GM21786 (cell line): Measurements from ENCODE around the gene USH2A.

Experiments used
- ATAC-seq: cut with Tn5 transposase; IDR thresholded peaks from one replicate; pipeline ENCODE4 v1.9.1; 2021; ENCODE audit not compliant: unreplicated experiment

USH2A gene

DNA sequence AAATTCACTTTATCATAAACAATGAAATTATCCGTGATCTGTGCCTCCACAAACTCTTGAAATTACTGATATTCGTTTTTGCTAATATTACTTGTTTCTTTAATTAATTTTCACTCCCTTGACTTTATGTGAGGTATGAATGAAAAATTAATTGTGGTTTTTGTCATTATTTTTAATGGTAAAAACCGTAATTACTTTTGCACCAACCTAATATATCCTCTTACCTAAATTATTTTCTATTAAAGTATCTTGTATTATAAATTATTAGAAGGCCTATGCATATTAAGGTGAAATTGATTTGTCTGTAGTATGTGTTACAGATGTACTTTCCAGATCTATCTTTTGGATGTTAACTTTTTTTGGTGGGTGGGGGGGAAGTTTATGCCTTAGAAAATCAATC is 540.2 kb downstream of the USH2A start:
- no peak for ATAC-seq

DNA sequence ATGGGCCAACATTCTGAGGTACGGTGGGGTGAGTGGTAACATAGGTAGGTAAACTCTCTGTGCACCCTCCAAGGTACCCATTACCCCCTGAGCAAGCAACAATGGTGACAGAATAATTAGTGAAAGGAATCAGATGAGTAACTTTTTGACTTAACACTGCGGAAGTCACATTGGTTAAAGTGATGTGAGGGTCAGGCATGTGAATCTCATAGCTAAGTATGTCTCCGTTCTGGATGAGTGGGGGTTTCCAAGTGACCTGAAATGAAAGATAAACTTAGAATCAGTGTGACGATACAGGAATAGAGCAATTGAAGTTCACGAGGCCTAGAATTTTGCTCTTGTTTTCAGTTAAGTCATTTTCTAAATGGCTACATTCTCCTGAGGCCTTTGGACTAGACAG is 544.4 kb downstream of the USH2A start:
- no peak for ATAC-seq

- ATAC-seq: no peak
Observed at GRCh38 chr1:215878128-215878527, 545.1 kb downstream of the USH2A start.

DNA sequence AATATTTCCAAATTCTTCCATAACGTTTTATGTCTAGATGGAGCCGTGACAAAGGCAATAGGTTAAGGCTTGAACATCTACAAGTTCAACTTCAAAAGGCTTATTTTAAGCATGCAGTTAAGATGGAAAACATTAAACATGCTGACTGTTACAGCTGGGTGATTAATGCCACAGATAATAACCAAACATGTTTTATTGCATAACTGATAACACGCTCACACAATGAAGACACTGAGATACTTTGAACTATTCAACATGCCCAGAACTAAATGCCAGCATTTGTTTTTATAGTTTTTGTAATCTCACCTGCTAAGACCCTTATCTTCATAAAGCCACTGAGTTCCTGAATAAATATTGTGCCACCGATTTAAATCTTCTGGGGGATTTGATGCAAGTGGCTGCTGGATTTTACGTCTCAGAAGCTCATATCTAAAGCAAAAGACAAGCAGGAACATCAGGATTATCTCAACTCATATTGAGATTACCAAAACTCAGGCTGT is 545.7 kb downstream of the USH2A start:
- ATAC-seq: no peak

- ATAC-seq: no peak
Observed at GRCh38 chr1:215875712-215876111, 547.5 kb downstream of the USH2A start.

DNA sequence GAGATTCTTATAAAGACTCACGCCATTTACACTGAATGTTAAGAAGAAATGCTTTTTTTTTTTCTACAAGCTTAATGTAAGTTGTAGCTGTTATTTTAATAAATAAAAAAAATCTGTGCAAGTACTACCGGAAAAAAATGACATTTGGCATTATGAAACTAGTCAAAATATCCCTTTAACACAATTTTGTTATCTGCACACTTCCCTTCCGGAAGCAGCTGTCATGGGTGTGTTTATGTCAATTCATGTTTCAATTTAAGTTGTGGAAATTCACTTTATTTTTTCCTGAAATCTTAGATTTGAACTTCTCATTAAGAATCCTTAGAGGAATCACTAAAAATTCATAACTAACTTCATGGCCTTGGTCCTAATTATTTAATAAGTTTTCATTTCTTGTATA is 548.0 kb downstream of the USH2A start:
- ATAC-seq: no peak

DNA sequence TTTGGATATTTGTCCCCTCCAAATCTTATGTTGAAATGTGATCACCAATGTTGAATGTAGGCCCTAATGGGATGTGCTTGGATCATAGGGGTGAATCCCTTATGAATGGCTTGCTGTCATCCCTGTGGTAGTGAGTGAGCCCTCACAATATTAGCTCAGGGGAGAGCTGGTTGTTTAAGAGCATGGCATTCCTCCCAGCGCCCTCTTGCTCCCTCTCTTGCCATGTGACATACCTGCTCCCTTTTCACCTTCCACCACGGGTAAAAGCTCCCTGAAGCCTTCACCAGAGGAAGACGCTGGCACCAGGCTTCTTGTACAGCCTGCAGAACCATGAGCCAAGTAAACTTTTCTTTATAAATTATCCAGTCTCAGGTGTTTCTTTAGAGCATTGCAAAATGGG is 550.6 kb downstream of the USH2A start:
- ATAC-seq: no peak

DNA sequence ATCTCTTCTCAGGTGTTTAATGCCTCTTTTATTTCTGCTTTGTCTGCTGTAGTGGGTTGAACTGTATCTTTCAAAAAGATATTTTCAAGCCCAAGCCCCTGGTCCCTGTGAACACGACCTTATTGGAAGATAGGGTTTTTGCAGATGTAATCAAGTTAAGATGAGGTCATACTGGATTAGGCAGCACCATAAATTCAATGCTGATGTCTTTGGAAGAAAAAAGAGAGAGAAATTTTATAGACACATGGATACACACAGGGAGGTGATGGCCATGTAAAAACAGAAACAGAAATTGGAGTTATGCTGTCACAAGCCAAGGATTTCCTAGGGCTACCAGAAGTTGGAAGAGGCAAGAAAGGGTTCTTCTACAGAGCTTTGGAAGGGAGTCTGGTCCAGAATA is 554.7 kb downstream of the USH2A start:
- no peak for ATAC-seq

DNA sequence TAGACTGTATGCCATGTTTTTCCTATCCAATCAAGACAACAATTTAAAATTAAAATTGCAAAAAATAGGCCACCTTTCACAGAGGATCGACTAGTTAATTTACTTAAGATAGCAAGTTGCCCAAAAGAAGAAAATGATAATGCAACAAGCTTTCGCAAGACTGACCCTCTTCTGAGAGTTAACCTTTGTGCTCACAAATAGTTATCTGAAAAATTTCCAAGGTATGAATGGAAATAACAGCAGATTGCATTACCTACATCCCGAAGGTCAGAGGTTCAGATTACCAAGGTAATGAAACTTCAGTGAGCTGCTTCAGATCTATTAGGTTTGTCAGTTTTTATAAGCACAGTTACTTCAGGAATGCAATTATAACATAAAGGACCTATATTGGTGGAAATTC is 558.2 kb downstream of the USH2A start:
- no peak for ATAC-seq

DNA sequence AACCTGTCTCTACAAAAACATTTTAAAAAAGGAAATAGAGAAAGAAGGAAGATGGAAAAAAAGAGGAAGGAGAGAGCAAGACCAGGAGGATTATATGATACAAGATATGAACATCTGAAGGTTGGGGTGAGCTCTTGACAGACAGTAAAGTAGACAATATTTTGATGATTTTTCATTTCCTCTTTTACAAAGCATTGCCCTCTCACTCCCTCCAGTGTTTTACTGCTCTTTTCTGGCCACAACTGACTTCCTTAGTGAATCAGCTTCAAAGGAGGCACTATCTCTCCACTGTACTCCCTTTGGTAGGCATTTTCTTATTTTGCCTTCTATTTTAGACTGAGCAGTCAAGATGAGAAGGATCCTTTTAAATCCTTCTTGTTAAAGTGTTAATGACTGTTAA is 559.5 kb downstream of the USH2A start:
- peak; percentile 79 for ATAC-seq

DNA sequence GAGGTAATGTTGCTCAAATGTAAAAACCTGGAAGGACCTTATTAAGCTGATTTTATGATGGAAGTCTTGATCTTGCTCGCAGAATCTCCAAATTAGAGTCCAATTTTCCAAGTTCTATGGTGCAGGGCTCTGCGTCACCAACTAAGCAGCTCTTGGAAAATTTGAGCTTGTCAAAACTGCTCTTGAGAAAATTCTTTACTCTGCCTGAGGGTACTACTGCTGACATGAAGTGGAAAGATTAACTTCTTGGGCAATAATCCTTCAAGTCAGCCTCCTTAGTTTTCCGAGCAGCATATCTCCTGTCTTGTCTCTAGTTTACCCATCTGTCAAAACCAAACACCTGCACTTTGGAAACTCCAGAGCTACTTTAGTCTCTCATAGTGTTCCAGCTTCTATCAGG is 562.4 kb downstream of the USH2A start:
- no peak for ATAC-seq

DNA sequence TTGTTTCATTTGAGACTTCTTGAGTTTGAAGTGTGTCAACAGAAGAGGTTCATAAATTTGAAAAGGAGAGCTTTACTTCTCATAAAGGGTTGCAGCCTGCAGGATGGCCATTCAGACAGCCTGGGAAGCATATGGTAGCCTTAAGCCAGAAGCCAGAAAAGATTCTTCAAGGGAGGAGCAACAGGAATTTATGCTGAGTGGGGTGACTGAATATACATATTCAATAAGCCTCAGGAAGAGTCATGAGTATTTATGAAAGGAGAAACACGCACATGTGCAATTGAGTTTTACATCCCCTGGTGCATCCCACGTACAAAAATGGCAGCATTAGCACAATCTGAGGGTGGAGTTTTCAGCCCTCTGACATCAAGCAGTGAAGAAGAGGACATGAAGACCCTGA is 565.9 kb downstream of the USH2A start:
- ATAC-seq: no peak

GRCh38 chr1:215845234-215845891 is 577.9 kb downstream of the USH2A start:
- ATAC-seq: no peak

GRCh38 chr1:215844777-215845176 is 578.5 kb downstream of the USH2A start:
- no peak for ATAC-seq

GRCh38 chr1:215844266-215844665 is 579.0 kb downstream of the USH2A start:
- no peak for ATAC-seq

GRCh38 chr1:215842905-215843304 is 580.3 kb downstream of the USH2A start:
- no peak for ATAC-seq

DNA sequence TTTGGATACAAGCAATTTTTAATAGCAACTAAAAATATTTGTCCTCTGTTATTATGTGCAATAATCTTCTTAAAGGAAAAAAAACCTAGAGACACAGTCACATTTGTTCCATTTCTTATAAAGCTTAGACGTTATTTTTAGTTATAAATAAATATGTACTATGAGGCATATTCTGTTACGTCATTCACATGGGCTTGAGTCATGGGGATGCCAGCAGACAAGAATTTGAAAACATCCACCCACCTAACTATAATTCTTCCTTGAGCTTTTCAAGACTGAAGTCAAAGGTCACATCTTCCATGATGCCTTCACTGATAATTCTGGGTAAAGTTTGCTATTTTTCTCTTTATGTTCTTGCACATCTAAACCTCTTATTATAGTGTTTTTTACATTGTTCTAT is 587.3 kb downstream of the USH2A start:
- ATAC-seq: no peak

DNA sequence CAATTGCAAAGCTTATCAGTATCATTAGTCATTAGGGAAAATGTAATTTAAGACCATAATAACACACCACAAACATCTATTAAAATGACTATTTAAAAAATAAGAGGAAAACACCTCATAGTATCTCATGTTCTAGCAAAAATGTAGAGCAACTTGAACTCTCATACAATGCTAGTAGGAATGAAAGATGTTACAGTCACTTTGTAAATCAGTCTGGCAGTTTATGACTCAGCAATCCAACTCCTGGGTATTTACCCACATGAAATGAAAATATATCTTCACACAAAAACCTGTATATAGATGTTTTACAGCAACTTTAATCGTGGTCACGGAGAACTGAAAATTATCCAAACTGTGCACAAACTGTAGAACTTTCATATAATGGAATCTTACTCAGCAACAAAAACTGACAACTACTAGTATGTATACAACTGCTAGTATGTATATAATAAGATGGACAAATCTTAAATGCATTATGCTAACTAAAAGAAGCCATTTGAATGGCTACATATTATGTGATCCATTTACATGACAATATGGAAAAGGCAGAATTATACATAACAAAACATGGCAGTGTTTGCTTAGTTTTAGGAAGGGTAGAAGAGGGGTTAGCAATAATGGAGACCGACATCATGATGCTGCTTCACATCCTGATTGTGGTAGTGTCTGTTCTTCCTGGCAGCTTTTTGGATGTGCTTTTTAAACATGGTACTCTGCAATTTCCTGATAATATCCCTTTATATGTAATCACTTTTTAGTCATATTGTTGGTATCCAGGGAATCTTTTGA is 589.1 kb downstream of the USH2A start:
- ATAC-seq: no peak

DNA sequence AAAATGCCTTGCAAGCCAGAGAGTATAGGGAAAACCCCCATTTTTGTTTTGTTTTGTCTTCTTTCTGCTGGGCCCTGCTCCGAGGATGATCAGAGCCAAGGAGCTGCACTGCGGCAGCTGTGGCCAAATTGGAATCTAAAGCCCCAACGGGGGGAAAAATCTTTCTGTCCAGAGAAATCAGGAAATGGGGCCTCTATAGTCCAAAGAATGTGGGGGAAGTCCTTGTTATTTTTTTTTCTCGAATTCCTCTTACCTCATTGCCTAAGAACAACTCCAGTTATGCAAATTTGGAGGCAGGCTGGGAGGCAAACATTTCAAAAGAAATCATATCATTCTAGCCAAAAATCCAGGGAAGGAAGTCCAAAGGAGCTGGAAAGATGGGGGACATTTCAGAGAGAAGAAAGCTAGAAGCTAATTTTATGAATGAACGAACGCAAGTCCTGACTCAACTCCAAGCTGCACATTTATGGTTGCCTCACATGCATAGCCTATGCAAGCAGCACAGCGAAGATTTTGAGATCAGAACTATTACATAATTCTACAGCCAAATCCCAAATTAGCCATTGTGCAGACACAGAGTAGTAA is 592.9 kb downstream of the USH2A start:
- ATAC-seq: no peak

- no peak for ATAC-seq
Observed at GRCh38 chr1:215825056-215825455, 598.2 kb downstream of the USH2A start.

DNA sequence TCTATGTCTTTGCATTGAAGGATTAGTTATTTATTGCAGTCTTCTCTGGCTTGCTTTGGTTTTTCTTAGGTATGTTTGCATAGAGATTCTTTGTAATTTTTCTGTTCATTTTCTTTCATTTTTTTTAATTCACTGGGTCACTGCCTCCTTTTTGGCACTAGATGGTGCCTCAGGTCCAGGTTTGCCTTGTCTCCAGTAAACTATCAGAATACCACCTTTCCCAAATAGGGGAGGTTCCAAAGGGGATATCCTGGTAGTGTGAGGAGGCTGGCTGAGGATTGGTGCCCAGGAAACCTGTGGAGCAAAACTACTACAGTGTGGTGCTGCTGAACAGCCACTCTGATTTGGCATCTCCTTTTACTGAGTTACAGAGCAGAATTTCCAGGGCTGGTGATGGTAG is 599.0 kb downstream of the USH2A start:
- no peak for ATAC-seq

DNA sequence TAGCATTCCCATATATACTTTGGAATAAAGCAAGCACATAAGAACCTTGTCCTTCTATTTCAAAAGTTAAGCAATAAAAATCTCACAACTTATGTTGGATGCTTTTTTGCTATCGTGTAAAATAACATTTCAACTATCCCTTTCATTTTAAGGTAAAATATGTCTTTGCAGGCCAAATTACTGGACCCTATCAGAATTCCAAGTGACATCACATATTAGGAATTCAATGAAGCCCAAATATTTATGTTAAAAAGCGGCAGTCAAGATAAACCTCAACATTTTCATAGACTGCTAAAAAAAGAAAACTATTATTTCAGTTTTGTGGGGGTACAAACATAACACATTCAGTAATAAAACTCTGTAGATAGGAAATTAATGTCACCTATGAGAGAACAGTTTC is 604.1 kb downstream of the USH2A start:
- ATAC-seq: no peak
